GM21825 (cell line): ENCODE measurements around the gene RBM8A.

Experiments used
- ATAC-seq: cut with Tn5 transposase; IDR thresholded peaks from one replicate; pipeline ENCODE4 v1.9.1; 2021; ENCODE audit warnings: mild to moderate bottlenecking, moderate library complexity; ENCODE audit not compliant: unreplicated experiment

Gene RBM8A

GRCh38 chr1:145884675-145885074 is 42.6 kb downstream of the RBM8A start:
- ATAC-seq: no peak

DNA sequence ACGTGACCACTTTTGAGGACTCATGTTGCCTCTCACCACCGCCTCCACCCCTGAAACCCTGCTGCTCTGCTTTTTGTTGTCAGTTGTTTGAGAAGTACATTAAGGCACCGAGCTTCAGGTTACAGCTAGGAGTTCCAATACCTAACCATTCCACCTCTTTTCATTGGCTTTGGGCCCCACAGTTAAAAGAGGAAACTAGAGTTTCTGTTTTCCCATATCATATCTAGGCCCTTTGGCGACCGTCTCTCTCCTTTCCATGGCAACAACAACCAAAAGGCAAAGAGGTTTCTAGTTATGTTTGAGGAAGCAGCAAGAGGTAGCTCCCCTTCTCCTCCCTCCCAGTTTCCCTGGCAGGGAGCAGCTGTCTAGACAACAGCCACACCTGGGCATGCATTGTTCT is 47.5 kb downstream of the RBM8A start:
- ATAC-seq: no peak

- no peak for ATAC-seq
Measured at GRCh38 chr1:145878724-145879123, 48.6 kb downstream of the RBM8A start.

GRCh38 chr1:145877923-145878486 is 49.3 kb downstream of the RBM8A start:
- ATAC-seq: no peak

GRCh38 chr1:145874646-145875045 is 52.6 kb downstream of the RBM8A start:
- ATAC-seq: no peak

- ATAC-seq: no peak
Measured at GRCh38 chr1:145871994-145872924, 55.0 kb downstream of the RBM8A start.
